GM10266 (cell line): ENCODE data around the gene AKT1S1.

ENCODE experiments used
- DNase-seq: peaks from one replicate; pipeline ENCODE4 v3.0.0; 2012; ENCODE audit errors: extremely low spot score
- CTCF ChIP-seq: IDR thresholded peaks from 2 replicates; pipeline ENCODE4 v1.5.1; 2012; ENCODE audit warnings: mild to moderate bottlenecking, low read depth; ENCODE audit not compliant: control insufficient read depth, insufficient read depth; ENCODE audit errors: missing control alignments

The AKT1S1 gene

GRCh38 chr19:49904136-49904535 is 27.0 kb upstream of the AKT1S1 start:
- no peak for TF ChIP-seq CTCF
- DNase-seq: no peak

- DNase-seq: peak; percentile 78
- no peak for TF ChIP-seq CTCF
Measured at GRCh38 chr19:49896863-49897621, 19.9 kb upstream of the AKT1S1 start, which contains the start of gene IL4I1. IL4I1 (minus strand) TSS chr19:49896887; CDS start chr19:49896160, 727 bp downstream.

GRCh38 chr19:49895566-49896297 is 18.6 kb upstream of the AKT1S1 start:
- no peak for TF ChIP-seq CTCF
- no peak for DNase-seq

GRCh38 chr19:49894879-49895565 is 17.9 kb upstream of the AKT1S1 start:
- TF ChIP-seq CTCF: no peak
- DNase-seq: peak; percentile 63

- no peak for TF ChIP-seq CTCF
- DNase-seq: no peak
Measured at GRCh38 chr19:49894011-49894664, 17.0 kb upstream of the AKT1S1 start.

- no peak for DNase-seq
- TF ChIP-seq CTCF: no peak
Measured at GRCh38 chr19:49892716-49893115, 15.6 kb upstream of the AKT1S1 start.

GRCh38 chr19:49891393-49891792 is 14.2 kb upstream of the AKT1S1 start:
- DNase-seq: no peak

More at GRCh38 chr19:49891393-49891792, 14.2 kb upstream of the AKT1S1 start:
- TF ChIP-seq CTCF: no peak
